WTC11 (cell line): ENCODE results near the gene ZMIZ1.

ENCODE experiments used
- CREM ChIP-seq: sonication (generic); formaldehyde crosslinking; IDR thresholded peaks from 2 replicates; pipeline ENCODE4 v1.8.1; 2022; ENCODE audit warnings: mild to moderate bottlenecking, missing genetic modification reagents, moderate library complexity
- GTF2I ChIP-seq: fragments of 250-450 bp; sonication (Bioruptor Pico); conservative IDR thresholded peaks from 2 replicates; pipeline ENCODE4 v1.4.0; 2021; ENCODE audit warnings: mild to moderate bottlenecking
- IRF2 ChIP-seq: sonication (generic); formaldehyde crosslinking; IDR thresholded peaks from 2 replicates; pipeline ENCODE4 v1.8.0; 2022; ENCODE audit warnings: low read depth, missing genetic modification reagents, borderline replicate concordance
- NR2C2 ChIP-seq: sonication (generic); formaldehyde crosslinking; IDR thresholded peaks from 2 replicates; pipeline ENCODE4 v1.8.0; 2022; ENCODE audit warnings: mild to moderate bottlenecking, missing genetic modification reagents
- ZNF263 ChIP-seq: sonication (generic); formaldehyde crosslinking; IDR thresholded peaks from 2 replicates; pipeline ENCODE4 v1.8.1; 2022; ENCODE audit warnings: low read depth, mild to moderate bottlenecking, moderate library complexity, missing genetic modification reagents
- TF ChIP-seq, protein P1 (sequence below): fragments of 200-600 bp; IDR thresholded peaks from 2 replicates; pipeline ENCODE4 v1.8.0; 2022; ENCODE audit warnings: antibody characterized with exemption
- TF ChIP-seq, protein P2 (sequence below): sonication (generic); formaldehyde crosslinking; IDR thresholded peaks from 2 replicates; pipeline ENCODE4 v1.8.1; 2023; ENCODE audit warnings: mild to moderate bottlenecking, missing genetic modification reagents, moderate library complexity

DNA sequence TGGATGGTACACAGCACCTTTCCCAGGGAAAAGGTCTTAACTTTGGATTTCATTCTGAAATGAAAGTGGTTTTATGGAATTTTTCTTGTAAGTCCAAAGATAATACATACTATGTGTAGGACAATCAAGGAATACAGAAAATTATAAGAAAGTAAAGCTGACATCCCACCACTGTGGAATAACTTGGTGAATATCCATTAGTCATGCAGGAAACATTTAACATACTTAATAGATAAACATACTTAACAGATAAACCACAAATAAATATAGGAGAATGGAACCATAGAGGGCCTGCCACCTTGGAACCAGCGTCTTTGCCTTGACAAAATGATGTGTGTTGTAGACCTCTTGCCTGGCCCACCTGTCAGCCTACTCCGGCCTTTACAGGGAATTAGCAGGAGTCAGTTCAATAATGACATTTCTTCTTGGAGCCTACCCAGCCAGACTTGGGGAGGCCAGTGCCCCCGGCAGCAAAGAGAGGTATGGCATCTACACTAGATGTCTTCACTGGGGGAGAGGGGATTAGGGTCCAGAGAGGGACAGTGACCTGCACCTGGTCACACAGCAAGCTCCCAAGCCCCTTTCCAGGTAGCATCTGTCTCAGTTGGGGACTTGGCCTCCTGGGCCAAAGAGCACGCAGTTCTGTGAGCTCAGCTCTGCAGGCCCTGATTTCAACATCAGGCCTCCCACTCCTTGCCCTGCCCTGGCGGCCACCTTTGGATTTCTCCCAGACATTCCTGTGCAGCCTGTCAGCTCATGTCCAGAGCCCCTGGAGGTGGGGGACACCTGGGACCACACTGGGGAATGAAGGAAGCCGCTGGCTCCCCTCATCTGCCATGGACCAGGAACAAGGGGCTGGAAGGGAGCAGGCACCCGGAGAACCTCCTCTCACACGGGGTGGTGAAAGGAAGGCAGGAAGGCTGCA, 165.9 kb downstream of the ZMIZ1 start:
- TF ChIP-seq IRF2 (CRISPR knock-in tag) (no peak), NR2C2 (CRISPR knock-in tag) (no peak), CREM (CRISPR knock-in tag) (no peak), ZNF263 (CRISPR knock-in tag) (no peak), GTF2I (no peak)
- TF ChIP-seq, protein P1, sequence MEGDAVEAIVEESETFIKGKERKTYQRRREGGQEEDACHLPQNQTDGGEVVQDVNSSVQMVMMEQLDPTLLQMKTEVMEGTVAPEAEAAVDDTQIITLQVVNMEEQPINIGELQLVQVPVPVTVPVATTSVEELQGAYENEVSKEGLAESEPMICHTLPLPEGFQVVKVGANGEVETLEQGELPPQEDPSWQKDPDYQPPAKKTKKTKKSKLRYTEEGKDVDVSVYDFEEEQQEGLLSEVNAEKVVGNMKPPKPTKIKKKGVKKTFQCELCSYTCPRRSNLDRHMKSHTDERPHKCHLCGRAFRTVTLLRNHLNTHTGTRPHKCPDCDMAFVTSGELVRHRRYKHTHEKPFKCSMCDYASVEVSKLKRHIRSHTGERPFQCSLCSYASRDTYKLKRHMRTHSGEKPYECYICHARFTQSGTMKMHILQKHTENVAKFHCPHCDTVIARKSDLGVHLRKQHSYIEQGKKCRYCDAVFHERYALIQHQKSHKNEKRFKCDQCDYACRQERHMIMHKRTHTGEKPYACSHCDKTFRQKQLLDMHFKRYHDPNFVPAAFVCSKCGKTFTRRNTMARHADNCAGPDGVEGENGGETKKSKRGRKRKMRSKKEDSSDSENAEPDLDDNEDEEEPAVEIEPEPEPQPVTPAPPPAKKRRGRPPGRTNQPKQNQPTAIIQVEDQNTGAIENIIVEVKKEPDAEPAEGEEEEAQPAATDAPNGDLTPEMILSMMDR = no peak
- TF ChIP-seq, protein P2, sequence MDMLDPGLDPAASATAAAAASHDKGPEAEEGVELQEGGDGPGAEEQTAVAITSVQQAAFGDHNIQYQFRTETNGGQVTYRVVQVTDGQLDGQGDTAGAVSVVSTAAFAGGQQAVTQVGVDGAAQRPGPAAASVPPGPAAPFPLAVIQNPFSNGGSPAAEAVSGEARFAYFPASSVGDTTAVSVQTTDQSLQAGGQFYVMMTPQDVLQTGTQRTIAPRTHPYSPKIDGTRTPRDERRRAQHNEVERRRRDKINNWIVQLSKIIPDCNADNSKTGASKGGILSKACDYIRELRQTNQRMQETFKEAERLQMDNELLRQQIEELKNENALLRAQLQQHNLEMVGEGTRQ (CRISPR knock-in tag) = no peak
